Measurements from ENCODE around the gene CERT1. TPM values are rescaled to one million over a fixed set of nuclear protein-coding genes. Genes with fewer than 3 reads are reported as not detected.

The CERT1 gene
- total RNA-seq, 1 donor from 2014 or later = 59.9 TPM

DNA sequence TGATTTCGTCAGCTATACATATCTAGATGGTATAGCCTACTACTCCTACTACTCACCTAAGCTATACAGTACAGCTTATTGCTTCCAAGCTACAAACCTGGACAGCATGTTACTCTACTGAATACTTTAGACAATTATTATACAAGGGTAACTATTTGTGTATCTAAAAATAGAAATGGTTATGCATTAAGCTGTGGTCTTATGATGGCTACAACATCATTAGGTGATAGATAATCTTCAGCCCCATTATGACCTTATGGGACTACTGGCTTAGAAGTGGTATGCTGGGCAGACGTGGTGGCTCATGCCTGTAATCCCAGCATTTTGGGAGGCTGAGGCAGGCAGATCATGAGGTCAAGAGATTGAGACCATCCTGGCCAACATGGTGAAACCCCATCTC, 40.2 kb downstream of the CERT1 start:
- no peak for DNase-seq (ENCODE audit: low spot score)

DNA sequence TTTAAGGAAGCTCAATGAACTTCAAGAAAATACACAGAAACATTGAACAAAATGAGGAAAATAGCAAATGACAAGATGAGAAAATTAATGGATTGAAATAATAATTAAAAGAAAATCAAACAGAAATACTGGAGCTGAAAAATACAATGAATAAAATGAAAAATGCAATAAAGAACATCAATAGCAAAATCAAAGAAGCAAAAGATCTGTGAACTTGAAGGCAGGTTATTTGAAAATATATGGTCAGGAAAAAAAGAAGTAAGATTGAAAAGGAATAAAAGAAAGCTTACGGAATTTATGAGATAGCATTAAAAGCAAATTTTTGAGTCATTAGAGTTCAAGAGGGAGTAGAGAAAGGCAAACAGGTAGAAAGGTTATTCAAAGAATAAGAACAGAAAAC, 42.4 kb downstream of the CERT1 start:
- no peak for DNase-seq (ENCODE audit: low spot score)

DNA sequence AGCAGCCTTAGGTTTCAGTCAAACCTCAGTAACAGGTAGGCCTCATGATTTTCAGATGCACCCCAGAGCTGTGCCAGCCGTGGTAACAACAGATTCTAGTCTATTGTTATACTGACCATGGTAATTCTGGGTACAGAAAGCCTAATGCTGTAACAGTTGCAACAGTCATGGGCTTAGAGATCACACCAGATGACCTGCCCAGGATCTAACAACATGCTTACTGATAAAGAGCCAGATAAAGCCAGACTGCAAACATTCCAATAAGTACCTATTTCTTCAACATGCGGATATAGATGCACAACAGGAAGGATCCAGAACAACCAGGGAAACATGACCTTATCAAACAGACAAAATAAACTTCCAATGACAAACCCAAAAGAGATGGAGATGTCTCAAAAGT, 42.8 kb downstream of the CERT1 start:
- DNase-seq (ENCODE audit: low spot score) = no peak

- no peak for DNase-seq (ENCODE audit: low spot score)
Measured at GRCh38 chr5:75466006-75466716, 45.3 kb downstream of the CERT1 start.

- no peak for DNase-seq (ENCODE audit: low spot score)
Measured at GRCh38 chr5:75465480-75465879, 45.9 kb downstream of the CERT1 start.

DNA sequence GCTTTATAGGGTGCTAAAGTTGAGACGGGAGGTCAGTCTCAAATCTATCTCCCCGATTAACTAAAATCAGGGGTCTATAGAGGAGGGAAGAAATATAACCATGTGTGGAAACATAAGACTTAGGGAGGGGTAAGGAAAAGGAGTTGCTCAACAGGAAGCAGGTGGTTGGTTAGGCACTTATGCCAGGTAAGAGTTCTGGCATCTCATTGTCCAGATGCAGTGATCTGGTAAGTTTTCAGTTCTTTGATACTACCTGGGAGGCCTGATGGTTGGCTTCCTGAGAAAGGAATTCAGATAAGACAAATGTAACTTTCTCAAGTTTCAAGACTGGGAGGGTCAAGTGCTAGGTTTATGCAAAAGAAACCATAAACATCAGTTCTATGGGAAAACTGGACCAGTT, 47.7 kb downstream of the CERT1 start:
- no peak for DNase-seq (ENCODE audit: low spot score)

DNA sequence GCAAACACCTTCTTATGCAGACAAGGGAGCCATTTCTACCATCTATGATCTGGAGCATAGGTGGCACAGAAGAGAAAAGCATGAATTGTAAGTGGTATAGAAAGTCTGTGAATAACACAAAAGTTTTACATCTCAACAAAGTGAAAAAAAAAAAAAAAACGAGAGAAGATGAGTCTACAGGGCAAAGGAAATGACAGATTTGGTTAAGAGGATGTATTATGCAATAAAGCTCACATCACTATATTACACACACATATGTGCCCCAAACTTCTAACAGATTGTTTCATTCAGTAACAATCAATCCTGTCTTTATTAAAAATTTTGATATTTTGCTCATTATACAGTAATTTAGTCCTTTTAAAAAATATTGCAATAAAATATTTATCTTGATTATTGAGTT, 49.8 kb downstream of the CERT1 start:
- DNase-seq (ENCODE audit: low spot score) = no peak

DNA sequence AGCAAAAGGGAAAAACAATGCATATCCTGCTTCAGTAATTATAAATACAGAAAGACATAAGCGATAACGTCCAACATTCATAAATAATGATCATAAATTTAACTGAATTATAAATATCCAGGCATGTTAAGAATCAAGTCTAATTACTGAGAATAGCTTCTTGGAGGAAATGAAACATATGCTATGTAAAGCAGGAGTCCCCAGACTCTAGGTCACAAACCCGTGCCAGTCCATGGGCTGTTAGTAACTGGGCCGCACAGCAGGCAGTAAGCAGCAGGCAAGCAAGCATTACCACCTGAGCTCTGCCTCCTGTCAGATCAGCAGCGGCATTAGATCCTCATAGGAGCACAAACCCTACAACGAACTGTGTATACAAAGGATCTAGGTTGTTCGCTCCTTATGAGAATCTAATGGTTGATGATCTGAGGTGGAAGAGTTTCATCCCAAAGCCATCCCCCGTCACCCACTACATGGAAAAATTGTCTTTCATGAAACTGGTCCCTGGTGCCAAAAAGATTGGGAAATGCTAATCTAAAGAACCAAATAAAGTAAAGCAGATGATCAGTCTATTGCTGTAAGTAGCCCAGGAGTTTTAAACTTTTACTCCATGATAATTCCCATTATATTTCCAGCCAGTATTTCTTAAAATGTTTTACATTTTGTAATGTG, 50.4 kb downstream of the CERT1 start:
- DNase-seq (ENCODE audit: low spot score) = no peak

- DNase-seq (ENCODE audit: low spot score) = no peak
Measured at GRCh38 chr5:75460532-75460931, 50.9 kb downstream of the CERT1 start.

DNA sequence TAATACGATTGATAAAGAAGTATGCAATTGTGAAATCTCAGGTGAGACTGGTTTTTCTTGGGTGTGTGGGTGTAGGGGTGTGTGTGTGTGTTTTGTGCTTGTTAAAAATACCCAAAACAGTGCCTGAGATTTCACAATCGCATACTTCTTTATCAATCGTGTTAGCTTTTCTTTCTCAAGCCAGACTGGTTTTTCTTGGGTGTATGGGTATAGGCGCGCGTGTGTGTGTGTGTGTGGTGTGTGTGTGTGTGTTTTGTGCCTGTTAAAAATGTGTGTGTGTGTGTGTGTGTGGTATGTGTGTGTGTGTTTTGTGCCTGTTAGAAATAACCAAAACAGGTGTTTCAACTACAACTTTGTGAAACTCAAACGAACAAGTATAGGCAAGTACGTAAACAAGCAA, 53.7 kb downstream of the CERT1 start:
- no peak for DNase-seq (ENCODE audit: low spot score)

DNA sequence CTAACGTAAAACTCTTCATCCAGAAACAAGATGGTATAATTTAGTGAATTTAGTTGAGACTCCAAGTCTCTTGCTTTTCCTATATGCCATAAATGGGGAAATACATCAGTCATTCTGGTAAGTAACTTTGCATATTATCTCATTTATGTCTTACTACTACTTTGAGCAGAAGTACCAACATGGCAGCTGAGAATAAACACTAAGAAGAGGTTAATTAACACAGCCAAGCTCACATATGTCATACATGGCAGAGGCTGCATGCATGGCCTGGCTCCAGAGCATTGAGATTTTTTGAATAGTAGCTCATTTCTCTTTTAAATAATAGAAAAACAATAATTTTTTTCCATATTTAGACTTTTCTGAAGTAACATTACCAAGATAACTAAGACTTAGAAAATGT, 54.3 kb downstream of the CERT1 start:
- no peak for DNase-seq (ENCODE audit: low spot score)

GRCh38 chr5:75450069-75450468, 61.4 kb downstream of the CERT1 start:
- no peak for DNase-seq (ENCODE audit: low spot score)

DNA sequence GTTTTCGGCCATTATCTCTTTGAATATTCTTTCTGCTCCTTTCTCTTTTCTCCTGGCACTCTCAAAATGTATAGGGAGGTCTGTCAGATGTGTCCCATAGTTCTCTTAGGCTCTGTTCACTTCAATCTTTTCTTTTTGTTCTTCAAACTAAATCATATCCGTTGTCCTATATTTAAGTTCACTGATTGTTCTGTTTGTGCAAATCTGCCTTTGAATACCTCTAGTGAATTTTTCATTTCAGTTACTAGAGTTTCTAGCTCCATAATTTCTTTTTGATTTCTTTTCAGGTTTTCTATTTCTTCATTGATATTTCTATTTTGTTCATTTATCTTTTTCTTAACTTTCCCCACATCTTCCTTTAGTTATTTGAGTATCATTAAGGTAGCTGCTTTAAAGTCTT, 65.4 kb downstream of the CERT1 start:
- DNase-seq (ENCODE audit: low spot score) = no peak

- no peak for DNase-seq (ENCODE audit: low spot score)
Measured at GRCh38 chr5:75441560-75441959, 69.9 kb downstream of the CERT1 start.

GRCh38 chr5:75439276-75439675, 72.2 kb downstream of the CERT1 start:
- no peak for DNase-seq (ENCODE audit: low spot score)

DNA sequence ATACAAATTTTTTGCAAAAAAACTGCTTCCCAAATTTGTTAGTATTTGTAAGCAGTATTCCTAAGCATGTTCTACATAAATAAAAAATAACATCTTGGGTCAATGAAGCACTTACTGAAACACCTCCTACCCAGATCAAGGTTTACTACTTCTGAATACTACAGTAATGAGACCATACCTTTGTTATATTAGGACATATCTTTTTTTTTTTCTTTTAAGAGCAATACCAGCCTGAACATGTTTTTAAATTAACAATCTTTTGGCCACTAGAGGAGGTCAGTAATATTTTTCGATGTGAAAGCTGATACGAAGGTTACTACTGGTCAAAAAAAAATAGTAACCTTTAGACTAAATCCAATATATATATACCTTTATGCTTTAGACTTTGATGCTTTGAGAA, 72.7 kb downstream of the CERT1 start:
- no peak for DNase-seq (ENCODE audit: low spot score)

- no peak for DNase-seq (ENCODE audit: low spot score)
Measured at GRCh38 chr5:75435096-75435495, 76.3 kb downstream of the CERT1 start.

GRCh38 chr5:75433814-75434506, 77.5 kb downstream of the CERT1 start:
- no peak for DNase-seq (ENCODE audit: low spot score)

- no peak for DNase-seq (ENCODE audit: low spot score)
Measured at GRCh38 chr5:75414241-75414640, 97.2 kb downstream of the CERT1 start.

GRCh38 chr5:75412111-75412990, 99.1 kb downstream of the CERT1 start:
- DNase-seq (ENCODE audit: low spot score) = no peak

- DNase-seq (ENCODE audit: low spot score) = no peak
Measured at GRCh38 chr5:75405296-75405695, 106.1 kb downstream of the CERT1 start.

DNA sequence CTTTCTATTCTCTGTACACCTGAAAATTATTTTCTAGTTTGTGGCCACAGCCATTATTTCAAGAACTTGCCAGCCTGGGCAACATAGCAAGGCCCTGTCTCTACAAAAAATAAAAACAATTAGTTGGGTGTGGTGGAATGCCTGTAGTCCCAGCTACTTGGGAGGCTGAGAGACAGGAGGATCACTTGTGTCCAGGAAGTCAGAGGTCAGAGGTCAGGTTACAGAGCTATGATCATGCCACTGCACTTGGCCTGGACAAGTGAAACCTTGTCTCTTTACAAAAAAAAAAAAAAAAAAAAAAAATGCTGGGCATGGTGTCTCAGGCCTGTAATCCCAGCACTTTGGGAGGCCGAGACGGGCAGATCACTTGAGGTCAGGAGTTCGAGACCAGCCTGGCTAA, 116.2 kb downstream of the CERT1 start:
- no peak for DNase-seq (ENCODE audit: low spot score)
